GM19324 (cell line): ENCODE results near the gene KCNIP3.
"Not testable (repeated sequence)": the region's sequence is repeated elsewhere in the genome, so short reads cannot be mapped to it uniquely, and the experiment has no call there.

Experiments
- ATAC-seq: cut with Tn5 transposase; IDR thresholded peaks from one replicate; pipeline ENCODE4 v1.9.1; 2021; ENCODE audit warnings: mild to moderate bottlenecking, moderate library complexity; ENCODE audit not compliant: unreplicated experiment, low FRiP score

Gene KCNIP3

GRCh38 chr2:95345081-95345562 is 48.0 kb downstream of the KCNIP3 start:
- peak; percentile 4 for ATAC-seq

- ATAC-seq: peak; percentile 74
Measured at GRCh38 chr2:95345563-95346230, 48.5 kb downstream of the KCNIP3 start.

DNA sequence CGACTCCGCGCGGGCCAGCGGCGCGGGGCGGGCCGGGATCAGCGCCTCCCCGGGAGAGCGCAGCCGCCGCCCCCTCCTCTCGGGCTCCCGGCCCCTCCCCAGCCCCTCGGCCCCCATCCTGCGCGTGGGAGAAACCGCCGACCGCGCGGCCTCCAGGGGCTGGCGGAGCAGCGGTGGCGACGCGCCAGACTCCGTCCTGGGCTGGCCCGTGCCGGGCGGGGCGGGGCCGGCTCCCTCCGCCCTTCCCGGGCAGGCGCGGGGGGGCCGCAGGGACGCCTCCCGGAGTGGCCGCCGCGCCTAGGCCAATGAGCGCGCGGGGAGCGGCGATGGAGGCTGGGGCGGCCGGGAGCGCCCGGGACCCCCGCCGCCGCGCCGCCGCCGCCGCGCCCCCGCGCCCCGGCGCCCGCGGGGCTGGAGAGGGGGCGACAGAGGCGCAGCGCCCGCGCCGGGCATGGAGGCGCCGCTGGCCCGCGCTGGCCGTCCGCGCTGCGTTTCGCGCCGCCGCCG is 49.1 kb downstream of the KCNIP3 start:
- no peak for ATAC-seq

GRCh38 chr2:95346738-95347671 is 49.9 kb downstream of the KCNIP3 start:
- no peak for ATAC-seq

GRCh38 chr2:95347681-95348608 is 50.8 kb downstream of the KCNIP3 start:
- no peak for ATAC-seq

GRCh38 chr2:95348609-95349567 is 51.7 kb downstream of the KCNIP3 start:
- no peak for ATAC-seq

- ATAC-seq: no peak
Measured at GRCh38 chr2:95349568-95350322, 52.6 kb downstream of the KCNIP3 start.

- ATAC-seq: no peak
Measured at GRCh38 chr2:95350368-95350767, 53.2 kb downstream of the KCNIP3 start.

GRCh38 chr2:95350774-95351597 is 53.8 kb downstream of the KCNIP3 start:
- no peak for ATAC-seq

- ATAC-seq: no peak
Measured at GRCh38 chr2:95351598-95351915, 54.4 kb downstream of the KCNIP3 start.

DNA sequence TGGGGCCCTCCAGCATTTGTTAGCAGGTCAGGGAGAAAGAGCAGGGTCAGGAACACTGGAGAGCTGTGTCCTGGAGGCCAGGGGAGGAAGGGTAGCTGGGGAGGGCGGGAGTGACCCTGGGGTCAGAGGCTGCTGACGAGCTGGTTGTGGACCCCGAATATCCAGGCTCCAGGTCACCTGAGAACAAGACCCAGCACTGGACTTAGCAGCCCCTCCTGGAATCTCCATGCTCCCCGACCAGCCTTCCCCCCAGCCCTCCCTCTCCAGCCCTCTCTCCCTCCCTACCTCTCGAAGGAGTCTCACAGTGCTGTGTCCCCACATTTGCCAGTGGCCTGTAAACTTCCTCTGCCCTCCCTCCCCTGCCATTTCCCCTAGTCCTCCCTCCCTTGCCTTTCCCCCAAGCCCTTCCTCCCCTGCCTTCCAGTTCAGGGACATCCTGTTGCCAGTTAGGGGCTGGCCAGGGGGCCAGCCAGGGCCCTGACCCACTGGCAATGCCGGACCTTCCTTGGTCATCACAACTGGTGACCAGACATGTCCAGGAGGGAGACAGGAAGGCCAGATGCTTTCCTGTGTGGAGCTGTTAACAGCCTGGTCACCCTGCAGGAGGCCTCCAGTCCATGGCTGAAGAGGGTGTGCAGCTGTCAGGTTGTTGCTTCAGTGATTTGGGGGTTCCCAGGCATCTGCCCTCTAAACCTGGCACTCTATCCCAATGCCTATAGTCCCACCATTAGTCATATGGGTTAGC is 55.3 kb downstream of the KCNIP3 start:
- ATAC-seq: no peak

DNA sequence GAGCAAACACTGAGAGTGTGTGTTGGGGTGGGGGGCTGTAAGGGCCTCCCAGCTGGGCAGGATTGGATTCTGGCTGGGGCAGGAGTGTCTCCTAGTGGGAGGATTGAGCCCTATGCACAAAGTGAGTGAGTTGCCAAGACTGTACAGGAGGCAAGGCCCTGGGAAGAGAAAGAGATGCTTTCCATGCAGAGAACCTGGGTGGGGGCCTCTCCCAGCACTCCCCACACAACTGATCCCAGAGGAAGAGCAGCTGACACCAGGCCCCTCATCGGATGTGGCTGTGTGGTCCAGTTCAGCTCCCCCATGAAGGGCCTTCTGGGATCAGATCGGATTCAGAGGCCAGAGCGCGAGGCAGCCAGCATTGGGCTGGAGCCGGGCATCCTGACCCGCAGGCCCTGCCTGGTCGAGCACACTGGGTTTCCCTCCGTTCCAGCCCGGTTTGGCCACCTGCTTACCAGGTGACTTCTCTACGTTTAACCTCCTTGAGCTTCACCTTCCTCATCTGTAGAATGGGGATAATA is 56.0 kb downstream of the KCNIP3 start:
- no peak for ATAC-seq

- no peak for ATAC-seq
Measured at GRCh38 chr2:95353613-95354468, 56.7 kb downstream of the KCNIP3 start.

- ATAC-seq: no peak
Measured at GRCh38 chr2:95354469-95354901, 57.3 kb downstream of the KCNIP3 start.

DNA sequence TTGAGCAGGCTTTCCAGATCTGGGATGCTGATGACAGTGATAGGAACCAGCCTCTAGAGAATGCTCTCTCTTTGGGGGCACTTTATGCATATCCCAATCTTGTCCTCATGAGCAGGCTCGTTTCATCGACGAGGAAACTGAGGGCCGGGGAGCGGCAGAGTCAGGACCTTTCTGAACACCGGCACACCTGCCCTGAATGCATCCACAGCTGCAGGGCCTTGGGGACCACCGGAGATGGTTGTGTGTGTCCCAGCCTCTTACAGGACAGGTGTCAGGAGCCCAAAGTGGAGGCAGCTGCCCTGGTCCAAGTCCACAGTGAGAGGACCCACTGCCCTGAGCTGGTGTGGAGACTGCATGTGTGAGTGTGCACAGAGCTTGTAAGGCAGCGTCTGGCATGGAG is 57.8 kb downstream of the KCNIP3 start:
- no peak for ATAC-seq

DNA sequence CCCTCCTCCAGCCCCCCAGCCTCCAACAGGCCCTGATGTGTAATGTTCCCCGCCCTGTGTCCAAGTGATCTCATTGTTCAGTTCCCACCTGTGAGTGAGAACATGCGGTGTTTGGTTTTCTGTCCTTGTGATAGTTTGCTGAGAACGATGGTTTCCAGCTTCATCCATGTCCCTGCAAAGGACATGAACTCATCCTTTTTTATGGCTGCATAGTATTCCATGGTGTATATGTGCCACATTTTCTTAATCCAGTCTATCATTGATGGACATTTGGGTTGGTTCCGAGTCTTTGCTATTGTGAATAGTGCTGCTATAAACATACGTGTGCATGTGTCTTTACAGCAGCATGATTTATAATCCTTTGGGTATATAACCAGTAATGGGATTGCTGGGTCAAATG is 58.3 kb downstream of the KCNIP3 start:
- not testable (repeated sequence) for ATAC-seq
